Naive thymus-derived CD8-positive, alpha-beta T cell (primary cell): ENCODE results near the gene ZNF408. TPM values are rescaled to one million over a fixed set of nuclear protein-coding genes. Genes with fewer than 3 reads are reported as not detected.

Source experiments
- ATAC-seq, 2 donors: fragments of 150-1000 bp; cut with Tn5 transposase in 1 of 2; sonication (Bioruptor Pico), chemical (Tn5 transposase) in 1 of 2; 1 replicate in 1 of 2; 2 replicates in 1 of 2; pipeline ENCODE4 v1.10.0; 2021; ENCODE audit warnings: mild to moderate bottlenecking in 2 of 2, moderate library complexity in 2 of 2
- POLR2A ChIA-PET: fragments of 350-600 bp; sonication (Branson Sonifier 250); formaldehyde crosslinking; loops from one replicate; lab custom pipeline; 2021; ENCODE audit warnings: antibody characterized with exemption; lab: Charles Lee
- DNase-seq, 10 donors: peaks; one replicate each; pipeline versions ENCODE4 v3.0.0 to v3.0.0-alpha.2; 2020 to 2022
- H3K27ac Mint-ChIP-seq, 10 donors: one replicate each; pipeline ENCODE4 v1.8.0; 2020 to 2022; ENCODE audit warnings: mild to moderate bottlenecking in 10 of 10, mixed read lengths in 10 of 10, moderate library complexity in 4 of 10, inconsistent platforms in 1 of 10
- H3K27me3 Mint-ChIP-seq, 5 donors: one replicate each; pipeline ENCODE4 v1.8.0; 2021 to 2022; ENCODE audit warnings: mixed read lengths in 5 of 5
- H3K36me3 Mint-ChIP-seq, 3 donors: one replicate each; pipeline ENCODE4 v1.8.0; 2020 to 2022; ENCODE audit warnings: mixed read lengths in 3 of 3, mild to moderate bottlenecking in 2 of 3, inconsistent platforms in 1 of 3
- H3K4me1 Mint-ChIP-seq, 4 donors: one replicate each; pipeline ENCODE4 v1.8.0; 2021 to 2022; ENCODE audit warnings: mixed read lengths in 4 of 4
- H3K4me3 Mint-ChIP-seq, 10 donors: one replicate each; pipeline ENCODE4 v1.8.0; 2020 to 2022; ENCODE audit warnings: mild to moderate bottlenecking in 10 of 10, mixed read lengths in 10 of 10, moderate library complexity in 6 of 10, inconsistent platforms in 1 of 10
- H3K9me3 Mint-ChIP-seq, 9 donors: one replicate each; pipeline ENCODE4 v1.8.0; 2020 to 2022; ENCODE audit warnings: mixed read lengths in 9 of 9, mild to moderate bottlenecking in 3 of 9, inconsistent platforms in 1 of 9, moderate library complexity in 1 of 9
- polyA plus RNA-seq, 3 donors: library from polyadenylated mRNA; unstranded; fragments of 300-500 nt; fragmentation: Illumina TruSeq; gene quantifications; one replicate each; pipeline ENCODE4 v1.2.3, GENCODE V29; 2021
- total RNA-seq, 8 experiments: library from RNA in 2 of 8; stranded (reverse) in 2 of 8; gene quantifications; one replicate each; pipeline ENCODE4 v1.2.3 and lab custom pipeline; 2021 to 2026

The ZNF408 gene
- total and polyA plus RNA-seq, 5 experiments from 2014 or later = 6.3 to 26.5 (median 11.7) TPM

DNA sequence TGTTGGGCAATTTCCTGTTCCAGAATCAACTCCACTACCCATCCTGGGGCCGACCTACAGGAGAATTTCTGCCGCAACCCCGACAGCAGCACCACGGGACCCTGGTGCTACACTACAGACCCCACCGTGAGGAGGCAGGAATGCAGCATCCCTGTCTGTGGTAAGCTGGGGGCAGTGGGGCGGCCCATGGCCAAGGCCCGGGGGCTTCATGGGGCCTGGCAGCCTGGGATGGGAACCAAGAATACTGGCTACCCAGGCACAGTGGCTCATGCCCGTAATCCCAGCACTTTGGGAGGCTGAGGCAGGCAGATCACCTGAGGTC lies 22.5 kb downstream of the ZNF408 start:
- Mint-ChIP-seq H3K4me1 (peaks cover 0 to 4% (median 3%) of the 10 kb centered on the region in 4 donors), H3K4me3 (no peak overlapping the region), H3K9me3 (no peaks in the 10 kb centered on the region), H3K27ac (no peak overlapping the region), H3K36me3 (no peaks in the 10 kb centered on the region), H3K27me3 (peaks cover 0 to 3% (median 0%) of the 10 kb centered on the region in 5 donors)
- POLR2A ChIA-PET = no interaction called here
- DNase-seq (no peak), ATAC-seq (no peak)

DNA sequence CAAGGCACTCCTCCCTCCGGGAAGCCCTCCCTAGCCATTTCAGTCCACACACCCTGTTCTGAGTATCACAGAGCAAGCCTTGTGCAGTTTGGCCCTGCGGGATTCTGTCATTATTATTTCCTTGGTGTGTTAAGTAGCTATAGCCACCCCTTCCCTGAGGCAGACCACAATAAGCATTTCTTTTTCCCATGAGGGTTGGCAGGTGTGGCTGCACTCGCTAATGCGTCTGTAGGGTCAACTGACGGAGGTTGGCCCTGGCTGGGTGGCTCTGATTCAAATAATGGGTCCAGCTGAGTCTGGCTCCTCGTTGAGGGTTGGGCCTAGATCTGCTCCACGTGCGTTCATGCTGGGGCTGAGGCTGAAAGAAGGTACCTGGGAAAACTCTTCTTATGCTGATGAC lies 23.3 kb downstream of the ZNF408 start:
- POLR2A ChIA-PET = no interaction called here
- H3K27me3 Mint-ChIP-seq = peaks cover 0 to 3% (median 0%) of the 10 kb centered on the region in 5 donors
- no peak overlapping the region for H3K27ac Mint-ChIP-seq

DNA sequence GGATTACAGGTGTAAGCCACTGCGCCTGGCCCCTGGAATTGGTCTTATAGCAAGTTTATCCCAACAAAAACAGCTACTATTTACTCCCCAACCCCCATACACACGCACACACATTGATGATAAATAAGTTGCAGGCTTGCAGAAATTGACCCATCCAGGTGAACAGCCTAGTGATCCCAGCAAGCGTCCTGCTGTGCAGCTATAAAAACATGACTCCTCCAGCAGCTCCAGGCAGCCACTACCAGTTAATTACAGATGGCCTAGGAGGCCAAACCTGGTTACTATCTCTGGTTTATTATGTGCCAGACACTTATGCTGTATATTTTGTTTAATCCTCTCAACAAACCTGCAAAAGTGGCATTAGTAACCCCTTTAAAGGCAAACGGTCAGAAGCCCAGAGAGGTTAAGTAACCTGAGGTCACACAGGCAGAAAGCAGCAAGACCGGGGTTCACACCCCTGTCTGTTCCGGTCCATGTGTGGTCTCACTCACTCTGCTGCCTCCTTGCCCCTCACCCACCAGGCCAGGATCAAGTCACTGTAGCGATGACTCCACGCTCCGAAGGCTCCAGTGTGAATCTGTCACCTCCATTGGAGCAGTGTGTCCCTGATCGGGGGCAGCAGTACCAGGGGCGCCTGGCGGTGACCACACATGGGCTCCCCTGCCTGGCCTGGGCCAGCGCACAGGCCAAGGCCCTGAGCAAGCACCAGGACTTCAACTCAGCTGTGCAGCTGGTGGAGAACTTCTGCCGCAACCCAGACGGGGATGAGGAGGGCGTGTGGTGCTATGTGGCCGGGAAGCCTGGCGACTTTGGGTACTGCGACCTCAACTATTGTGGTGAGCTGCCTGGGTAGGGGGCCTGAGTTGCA lies 24.7 kb downstream of the ZNF408 start:
- POLR2A ChIA-PET = no interaction called here
- Mint-ChIP-seq H3K9me3 (no peaks in the 10 kb centered on the region), H3K27ac (no peak overlapping the region), H3K27me3 (peaks cover 0 to 3% (median 0%) of the 10 kb centered on the region in 5 donors), H3K4me1 (no peaks in the 10 kb centered on the region), H3K36me3 (no peaks in the 10 kb centered on the region), H3K4me3 (no peak overlapping the region)
- no peak for ATAC-seq
- DNase-seq = no peak

More for the DNA sequence above, 23.3 kb downstream of the ZNF408 start:
- Mint-ChIP-seq H3K36me3 (no peaks in the 10 kb centered on the region), H3K4me1 (no peaks in the 10 kb centered on the region), H3K9me3 (no peaks in the 10 kb centered on the region), H3K4me3 (no peak overlapping the region)
- DNase-seq = no peak
- no peak for ATAC-seq

DNA sequence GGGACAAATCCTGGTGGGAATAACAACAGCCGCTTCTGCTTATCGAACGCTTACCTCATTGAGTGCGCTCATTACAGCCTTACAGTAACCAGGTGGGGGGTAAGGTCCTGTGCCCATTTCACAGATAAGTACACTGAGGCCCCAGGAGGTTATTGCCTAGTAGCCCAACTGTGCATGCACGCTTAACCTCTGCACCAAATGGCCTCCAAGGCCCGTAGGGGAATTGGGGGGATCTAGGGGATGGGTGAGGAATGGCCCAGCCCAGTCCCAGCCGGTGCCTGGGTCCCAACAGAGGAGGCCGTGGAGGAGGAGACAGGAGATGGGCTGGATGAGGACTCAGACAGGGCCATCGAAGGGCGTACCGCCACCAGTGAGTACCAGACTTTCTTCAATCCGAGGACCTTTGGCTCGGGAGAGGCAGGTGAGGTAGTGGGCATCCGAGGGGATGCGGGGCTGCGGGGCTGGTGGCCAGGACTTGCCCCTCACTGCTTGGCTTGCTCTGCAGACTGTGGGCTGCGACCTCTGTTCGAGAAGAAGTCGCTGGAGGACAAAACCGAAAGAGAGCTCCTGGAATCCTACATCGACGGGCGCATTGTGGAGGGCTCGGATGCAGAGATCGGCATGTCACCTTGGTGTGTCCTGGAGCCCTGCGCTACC lies 25.5 kb downstream of the ZNF408 start:
- H3K4me1 Mint-ChIP-seq = no peaks in the 10 kb centered on the region
- H3K27ac Mint-ChIP-seq = peak overlapping the region in 1 of 10 donors; percentile 53
- POLR2A ChIA-PET = no interaction called here
- DNase-seq (no peak), ATAC-seq (no peak)
- H3K9me3 Mint-ChIP-seq = no peaks in the 10 kb centered on the region
- H3K4me3 Mint-ChIP-seq = no peak overlapping the region
- peaks cover 0 to 3% (median 0%) of the 10 kb centered on the region in 5 donors for H3K27me3 Mint-ChIP-seq
- no peaks in the 10 kb centered on the region for H3K36me3 Mint-ChIP-seq

DNA sequence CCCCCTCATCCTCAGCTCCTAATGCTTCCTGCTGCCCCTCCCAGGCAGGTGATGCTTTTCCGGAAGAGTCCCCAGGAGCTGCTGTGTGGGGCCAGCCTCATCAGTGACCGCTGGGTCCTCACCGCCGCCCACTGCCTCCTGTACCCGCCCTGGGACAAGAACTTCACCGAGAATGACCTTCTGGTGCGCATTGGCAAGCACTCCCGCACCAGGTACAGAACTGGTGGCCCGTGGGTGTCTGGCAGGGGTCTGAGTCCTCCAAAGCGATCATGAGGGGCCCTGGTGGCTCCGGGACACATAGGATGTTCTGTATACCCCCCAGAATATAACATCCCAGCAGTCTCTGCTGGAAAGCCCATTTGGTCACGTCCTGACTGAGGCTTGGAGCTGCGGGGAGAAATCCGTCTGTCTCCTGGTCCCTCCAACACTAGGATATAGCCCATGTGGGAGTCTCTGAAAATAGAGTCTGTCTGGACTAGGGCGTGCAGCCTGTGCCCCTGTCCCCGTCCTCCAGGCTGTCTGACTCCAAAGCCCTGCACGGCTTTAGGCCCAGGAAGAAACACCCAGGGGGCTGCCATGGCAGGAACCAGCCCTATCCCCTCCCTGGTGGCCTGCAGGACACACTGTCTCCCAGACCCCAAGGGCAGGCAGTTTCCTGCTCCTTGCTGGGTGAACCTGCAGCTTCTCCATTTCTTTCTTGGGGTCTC lies 27.3 kb downstream of the ZNF408 start:
- no peaks in the 10 kb centered on the region for H3K9me3 Mint-ChIP-seq
- ATAC-seq = no peak
- H3K4me3 Mint-ChIP-seq = no peak overlapping the region
- H3K36me3 Mint-ChIP-seq = no peaks in the 10 kb centered on the region
- POLR2A ChIA-PET = no interaction called here
- DNase-seq = no peak
- H3K27me3 Mint-ChIP-seq = no peaks in the 10 kb centered on the region
- H3K4me1 Mint-ChIP-seq = no peaks in the 10 kb centered on the region
- H3K27ac Mint-ChIP-seq = peak overlapping the region in 1 of 10 donors; percentile 24

DNA sequence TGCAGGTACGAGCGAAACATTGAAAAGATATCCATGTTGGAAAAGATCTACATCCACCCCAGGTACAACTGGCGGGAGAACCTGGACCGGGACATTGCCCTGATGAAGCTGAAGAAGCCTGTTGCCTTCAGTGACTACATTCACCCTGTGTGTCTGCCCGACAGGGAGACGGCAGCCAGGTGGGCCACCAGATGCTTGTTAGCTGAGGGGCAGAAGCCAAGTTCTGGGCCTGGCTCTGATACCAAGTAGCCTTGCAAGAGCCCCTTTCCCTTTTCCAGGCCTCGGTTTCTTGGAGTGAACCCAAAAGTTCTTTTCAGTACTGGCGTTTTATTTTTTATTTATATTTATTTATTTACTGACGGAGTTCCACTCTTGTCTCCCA lies 27.8 kb downstream of the ZNF408 start:
- no peaks in the 10 kb centered on the region for H3K4me1 Mint-ChIP-seq
- H3K27ac Mint-ChIP-seq = peak overlapping the region in 1 of 10 donors; percentile 24
- no peaks in the 10 kb centered on the region for H3K9me3 Mint-ChIP-seq
- ATAC-seq (no peak), DNase-seq (no peak)
- no peak overlapping the region for H3K4me3 Mint-ChIP-seq
- POLR2A ChIA-PET = no interaction called here
- no peaks in the 10 kb centered on the region for H3K27me3 Mint-ChIP-seq
- no peaks in the 10 kb centered on the region for H3K36me3 Mint-ChIP-seq

DNA sequence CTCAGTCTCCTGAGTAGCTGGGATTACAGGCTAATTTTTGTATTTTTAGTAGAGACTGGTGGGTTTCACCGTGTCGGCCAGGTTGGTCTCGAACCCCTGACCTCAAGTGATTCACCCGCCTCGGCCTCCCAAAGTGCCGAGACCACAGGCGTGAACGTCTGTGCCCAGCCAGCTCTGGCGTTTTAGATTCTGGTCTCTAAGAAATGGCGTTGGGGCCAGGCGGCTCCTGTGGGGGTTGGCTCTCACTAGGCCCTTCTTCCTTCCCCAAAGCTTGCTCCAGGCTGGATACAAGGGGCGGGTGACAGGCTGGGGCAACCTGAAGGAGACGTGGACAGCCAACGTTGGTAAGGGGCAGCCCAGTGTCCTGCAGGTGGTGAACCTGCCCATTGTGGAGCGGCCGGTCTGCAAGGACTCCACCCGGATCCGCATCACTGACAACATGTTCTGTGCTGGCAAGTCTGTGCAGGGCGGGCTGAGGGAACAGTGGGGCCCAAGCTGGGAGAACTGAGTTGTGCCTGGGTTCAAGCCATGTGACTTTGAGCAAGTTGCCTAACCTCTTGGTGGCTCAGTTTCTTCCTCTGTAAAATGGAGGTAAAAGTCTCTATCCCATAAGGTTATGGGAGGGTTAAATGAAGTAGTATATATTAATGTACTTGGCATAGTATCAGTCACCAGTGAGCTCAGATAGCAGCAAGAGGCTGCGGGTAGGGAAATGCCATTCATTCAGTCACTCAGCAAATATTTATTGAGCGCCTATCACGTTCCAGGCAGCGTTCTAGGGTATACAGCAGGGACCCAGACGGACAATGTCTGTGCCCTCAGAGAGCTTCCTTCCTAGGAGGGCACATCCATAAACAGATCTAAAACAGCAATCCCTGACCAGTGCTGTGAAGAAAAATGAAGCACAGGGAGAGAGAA lies 28.5 kb downstream of the ZNF408 start:
- POLR2A ChIA-PET = no interaction called here
- no peak overlapping the region for H3K4me3 Mint-ChIP-seq
- H3K36me3 Mint-ChIP-seq = no peaks in the 10 kb centered on the region
- H3K27ac Mint-ChIP-seq = no peak overlapping the region
- ATAC-seq (no peak), DNase-seq (no peak)
- no peaks in the 10 kb centered on the region for H3K9me3 Mint-ChIP-seq
- no peaks in the 10 kb centered on the region for H3K27me3 Mint-ChIP-seq
- H3K4me1 Mint-ChIP-seq = no peaks in the 10 kb centered on the region

DNA sequence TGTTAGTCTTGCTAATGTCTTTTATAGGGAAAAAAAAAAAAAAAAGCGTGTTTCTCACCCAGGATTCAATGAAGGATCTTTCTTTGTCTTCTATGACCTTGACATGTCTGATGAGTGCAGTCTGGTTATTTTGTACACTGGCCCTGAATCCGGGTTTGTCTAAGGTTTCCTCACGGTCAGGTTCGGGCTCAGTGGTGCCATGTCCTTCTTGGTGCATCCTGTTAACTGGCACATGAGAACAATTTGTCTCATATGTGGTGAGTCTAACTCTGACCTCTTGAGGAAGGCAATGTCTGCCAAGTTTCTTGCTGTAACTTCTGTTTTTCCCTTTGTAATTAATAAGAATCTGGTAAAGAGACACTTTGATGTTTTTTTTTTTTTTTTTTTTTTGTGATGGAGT lies 30.7 kb downstream of the ZNF408 start:
- Mint-ChIP-seq H3K27ac (no peak overlapping the region), H3K9me3 (no peaks in the 10 kb centered on the region), H3K27me3 (peaks cover 0 to 2% (median 0%) of the 10 kb centered on the region in 5 donors), H3K36me3 (no peaks in the 10 kb centered on the region), H3K4me3 (no peak overlapping the region), H3K4me1 (no peaks in the 10 kb centered on the region)
- ATAC-seq (no peak), DNase-seq (no peak)
- POLR2A ChIA-PET = no interaction called here

DNA sequence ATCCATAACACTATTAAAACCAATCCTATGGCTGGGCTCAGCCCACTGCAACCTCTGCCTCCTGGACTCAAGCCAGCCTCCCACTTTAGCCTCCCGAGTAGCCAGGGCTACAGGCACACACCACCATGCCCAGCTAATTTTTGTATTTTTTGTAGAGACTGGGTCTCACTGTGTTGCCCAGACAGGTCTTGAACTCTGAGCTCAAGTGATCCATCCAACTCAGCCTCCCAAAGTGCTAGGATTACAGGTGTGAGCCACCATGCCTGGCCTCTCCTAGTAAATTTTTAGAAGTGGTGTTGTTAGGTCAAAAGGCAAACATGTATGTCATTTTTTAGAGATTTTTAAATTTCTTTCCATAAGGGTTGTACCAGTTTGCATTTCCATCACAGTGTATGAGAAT lies 32.4 kb downstream of the ZNF408 start:
- Mint-ChIP-seq H3K9me3 (no peaks in the 10 kb centered on the region), H3K27ac (no peak overlapping the region), H3K27me3 (peaks cover 0 to 3% (median 0%) of the 10 kb centered on the region in 5 donors), H3K36me3 (no peaks in the 10 kb centered on the region), H3K4me3 (no peak overlapping the region), H3K4me1 (no peaks in the 10 kb centered on the region)
- ATAC-seq (no peak), DNase-seq (no peak)
- POLR2A ChIA-PET = no interaction called here

DNA sequence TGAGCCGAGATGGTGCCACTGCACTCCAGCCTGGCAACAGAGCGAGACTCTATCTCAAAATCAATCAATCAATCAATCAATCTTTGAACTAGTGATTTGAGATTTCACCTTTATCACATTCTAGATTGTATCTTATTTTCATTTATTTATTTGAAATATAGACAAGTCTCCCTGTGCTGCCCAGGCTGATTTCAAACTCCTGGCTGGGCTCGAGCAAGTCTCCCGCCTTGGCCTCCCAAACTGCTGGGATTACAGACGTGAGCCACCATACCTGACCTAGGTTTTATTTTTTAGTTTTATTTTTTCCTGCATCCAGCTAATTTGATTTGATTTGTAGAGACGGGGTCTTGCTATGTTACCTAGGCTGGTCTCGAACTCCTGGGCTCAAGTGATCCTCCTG lies 35.3 kb downstream of the ZNF408 start:
- no peaks in the 10 kb centered on the region for H3K9me3 Mint-ChIP-seq
- DNase-seq (no peak), ATAC-seq (no peak)
- no peak overlapping the region for H3K27ac Mint-ChIP-seq
- no peaks in the 10 kb centered on the region for H3K36me3 Mint-ChIP-seq
- no peaks in the 10 kb centered on the region for H3K4me1 Mint-ChIP-seq
- H3K4me3 Mint-ChIP-seq = no peak overlapping the region
- POLR2A ChIA-PET = no interaction called here
- H3K27me3 Mint-ChIP-seq = peaks cover 0 to 3% (median 0%) of the 10 kb centered on the region in 5 donors

DNA sequence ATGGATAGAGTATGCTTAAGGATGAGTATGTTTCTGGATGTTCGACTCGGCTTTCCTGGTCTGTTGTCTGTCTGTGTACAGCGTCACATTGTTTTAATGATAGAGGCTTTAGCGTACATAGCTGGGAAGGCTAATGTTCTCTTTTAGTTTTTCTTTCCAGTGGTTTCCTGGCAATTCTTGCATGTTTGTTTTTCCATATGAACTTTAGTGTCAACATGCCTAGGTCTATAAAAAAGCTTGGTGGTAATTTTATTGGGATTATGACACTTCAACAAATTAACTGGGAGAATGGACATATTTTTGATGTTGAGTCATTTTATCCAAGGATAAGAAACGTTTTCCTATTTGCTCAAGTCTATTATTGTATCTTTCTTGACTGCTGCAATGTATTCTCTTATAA lies 35.8 kb downstream of the ZNF408 start:
- POLR2A ChIA-PET = no interaction called here
- DNase-seq (no peak), ATAC-seq (no peak)
- H3K27me3 Mint-ChIP-seq = peaks cover 0 to 3% (median 0%) of the 10 kb centered on the region in 5 donors
- H3K27ac Mint-ChIP-seq = no peak overlapping the region
- H3K9me3 Mint-ChIP-seq = no peaks in the 10 kb centered on the region
- peaks cover 0 to 4% (median 3%) of the 10 kb centered on the region in 3 donors for H3K36me3 Mint-ChIP-seq
- H3K4me1 Mint-ChIP-seq = no peaks in the 10 kb centered on the region
- H3K4me3 Mint-ChIP-seq = no peak overlapping the region

DNA sequence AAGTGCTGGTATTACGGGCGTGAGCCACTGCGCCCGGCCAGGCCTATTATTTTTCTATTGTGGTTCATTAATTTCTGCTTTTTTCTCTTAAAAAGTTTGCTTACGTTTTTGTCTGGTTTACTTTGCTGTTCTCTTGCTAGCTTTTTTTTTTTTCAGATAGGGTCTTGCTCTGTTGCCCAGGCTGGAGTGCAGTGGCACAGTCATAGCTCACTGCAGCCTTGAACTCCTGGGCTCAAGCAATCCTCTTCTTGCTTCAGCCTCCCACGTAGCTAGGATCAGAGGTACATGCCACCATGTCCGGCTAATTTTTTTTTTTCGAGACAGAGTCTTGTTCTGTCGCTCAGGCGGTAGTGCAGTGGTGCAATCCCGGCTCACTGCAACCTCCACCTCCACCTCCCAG lies 36.9 kb downstream of the ZNF408 start:
- ATAC-seq (no peak), DNase-seq (no peak)
- H3K4me3 Mint-ChIP-seq = no peak overlapping the region
- no peaks in the 10 kb centered on the region for H3K4me1 Mint-ChIP-seq
- H3K9me3 Mint-ChIP-seq = no peaks in the 10 kb centered on the region
- H3K27ac Mint-ChIP-seq = peak overlapping the region in 3 of 10 donors; percentile 18 to 50 (median 38)
- POLR2A ChIA-PET = no interaction called here
- peaks cover 0 to 3% (median 0%) of the 10 kb centered on the region in 5 donors for H3K27me3 Mint-ChIP-seq
- H3K36me3 Mint-ChIP-seq = peaks cover 2 to 14% (median 9%) of the 10 kb centered on the region in 3 donors
